NCI-H69 (cell line): ENCODE data around the gene HID1.
A peak's percentile ranks its signal among the peaks of the same experiment; 100 is the strongest.

Experiments used
- DNase-seq: peaks from one replicate; lab custom pipeline; 2025; lab: John Stamatoyannopoulos, UW

HID1 gene

DNA sequence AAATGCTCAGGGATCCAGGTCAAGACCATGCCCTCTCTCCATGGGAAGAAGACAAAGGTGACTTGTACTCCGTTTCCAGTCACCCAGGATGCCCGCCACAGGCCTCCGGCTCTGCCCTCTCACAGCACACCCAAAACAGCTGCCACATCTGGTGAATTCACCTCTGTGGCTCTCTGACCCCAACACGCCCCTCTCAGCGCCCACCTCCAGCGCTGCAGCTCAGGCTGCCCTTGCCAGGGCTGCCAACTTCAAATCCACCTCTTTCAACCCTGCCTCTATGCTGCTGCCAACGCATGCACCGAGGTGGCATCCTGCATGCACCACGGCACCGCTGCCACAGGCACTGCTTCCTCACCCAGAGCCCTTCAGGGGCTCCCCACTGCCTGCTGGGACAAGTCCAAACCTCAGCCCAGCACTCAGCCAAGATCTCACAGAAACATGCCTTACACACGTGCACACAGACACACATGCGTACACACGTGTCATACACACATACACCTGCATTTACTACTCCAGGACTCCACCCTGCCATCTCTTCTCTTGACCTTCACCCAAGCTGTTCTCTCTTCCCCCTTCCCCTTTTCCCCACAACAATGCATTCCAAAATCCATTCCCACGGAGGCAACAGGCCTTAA, 7.5 kb downstream of the HID1 start:
- no peak for DNase-seq

DNA sequence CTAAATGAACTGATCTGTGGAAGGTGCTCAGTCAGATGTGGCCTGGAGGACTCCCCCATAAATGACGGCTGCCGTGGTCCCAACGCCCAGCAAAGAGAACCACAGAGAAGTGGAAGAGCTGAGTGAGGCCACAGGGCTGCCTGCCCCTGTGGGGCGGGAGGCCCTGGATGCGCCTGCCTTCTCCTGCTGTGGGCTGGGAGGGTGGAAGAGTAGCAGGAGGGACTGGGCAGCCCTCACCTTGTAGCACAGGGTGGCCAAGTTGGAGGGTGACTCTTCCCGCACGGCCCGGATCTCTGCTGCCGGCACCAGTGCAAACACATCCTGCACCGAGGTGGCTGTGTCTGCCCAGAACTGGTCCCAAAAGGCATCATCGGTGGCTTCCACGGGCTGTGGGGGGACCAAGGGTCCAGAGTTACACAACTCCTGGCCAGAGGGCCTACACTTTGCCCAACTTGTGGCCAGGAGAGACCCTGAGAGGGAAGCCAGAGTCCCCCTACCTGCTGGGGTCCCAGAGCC, 8.3 kb downstream of the HID1 start:
- no peak for DNase-seq

DNA sequence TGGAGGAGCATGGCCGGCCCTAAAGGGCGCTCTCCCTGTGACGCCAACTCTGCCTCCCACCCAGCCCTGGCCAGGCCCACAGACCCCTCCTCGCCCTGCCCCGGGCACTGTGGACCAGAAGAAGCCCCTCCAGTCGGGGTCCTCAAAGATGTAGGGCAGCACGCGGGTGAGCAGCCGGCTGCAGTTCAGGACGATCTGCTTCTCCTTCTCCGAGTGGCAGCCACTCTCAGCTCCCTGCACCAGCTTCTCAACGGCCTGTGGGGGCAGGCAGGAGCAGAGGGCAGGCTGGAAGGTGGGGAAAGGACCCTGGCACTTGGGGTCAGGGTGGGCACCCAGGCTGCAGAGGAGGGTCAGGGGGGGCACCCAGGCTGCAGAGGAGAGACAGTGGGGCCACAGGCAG, 8.9 kb downstream of the HID1 start:
- DNase-seq, result no peak

DNA sequence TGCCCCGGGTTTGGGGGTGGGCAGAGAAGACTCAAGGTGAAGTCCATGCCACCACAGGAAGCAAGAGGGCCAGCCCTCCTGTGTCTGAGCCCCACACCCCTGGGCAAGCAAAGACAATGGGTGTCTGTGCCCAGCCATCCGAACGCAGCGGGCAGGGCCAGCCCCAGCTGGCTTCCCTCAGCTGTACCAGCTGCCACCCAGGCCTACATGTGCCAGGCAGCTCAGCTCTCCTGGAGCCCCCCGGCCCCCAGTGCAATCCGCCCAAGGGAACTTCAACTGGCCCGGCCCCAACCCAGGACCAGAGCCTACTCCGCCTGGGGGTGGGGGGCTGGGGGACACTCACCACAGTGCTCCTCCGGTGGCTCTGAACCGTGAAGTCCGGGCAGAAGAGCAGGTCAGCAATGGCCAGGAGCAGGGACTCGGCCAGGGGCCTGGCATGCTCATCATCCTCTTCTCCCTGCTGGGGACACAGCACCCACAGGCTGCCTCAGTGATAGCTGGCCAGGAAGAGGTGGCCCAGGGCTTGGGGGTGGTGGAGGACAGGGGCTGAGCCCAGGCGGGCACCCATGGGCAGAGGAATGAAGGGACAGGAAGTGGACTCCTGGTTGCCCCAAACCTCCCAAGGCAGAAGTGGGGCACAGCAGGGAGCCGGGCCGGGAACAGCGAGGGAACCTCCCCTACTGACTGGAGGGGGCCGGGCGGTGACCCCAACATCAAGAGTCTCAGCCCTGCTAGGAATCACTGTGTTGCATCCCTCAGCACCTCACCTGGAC, 9.8 kb downstream of the HID1 start:
- no peak for DNase-seq

- peak; percentile 90 for DNase-seq
Observed at GRCh38 chr17:74961657-74962350, 10.8 kb downstream of the HID1 start.

GRCh38 chr17:74960570-74961342, 11.8 kb downstream of the HID1 start:
- no peak for DNase-seq

DNA sequence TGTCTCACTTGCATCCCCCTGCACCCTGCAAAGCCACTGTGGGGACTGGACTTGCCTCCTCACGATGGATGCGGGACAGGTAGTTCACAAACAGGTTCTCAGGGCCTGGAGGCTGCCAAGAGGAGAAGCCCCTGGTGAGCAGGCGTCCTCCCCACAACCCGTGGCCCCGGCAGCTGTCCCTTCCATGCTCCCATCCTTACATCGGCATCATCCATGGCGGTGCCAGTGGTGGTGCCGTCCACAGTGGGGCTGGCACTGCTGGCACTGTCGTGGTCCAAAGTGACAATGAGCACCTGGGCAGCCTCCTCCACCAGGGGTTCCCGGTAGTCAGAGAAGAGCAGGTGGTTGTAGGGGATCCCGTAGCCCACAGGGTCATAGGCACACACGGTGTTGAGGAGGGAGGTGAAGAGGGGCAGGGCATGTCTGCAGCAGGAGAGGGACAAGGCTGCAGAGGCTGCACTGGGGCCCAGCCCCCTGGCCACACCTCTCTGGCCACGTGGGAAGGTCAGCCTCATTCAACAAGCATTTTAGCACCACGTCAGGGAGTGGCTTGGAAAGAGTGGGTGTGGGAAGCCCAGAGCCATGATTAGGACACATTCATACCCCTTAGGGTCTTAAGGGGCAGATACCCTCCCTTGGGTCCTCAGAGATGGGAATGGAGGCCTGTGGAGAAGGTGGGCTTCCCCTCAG, 12.6 kb downstream of the HID1 start:
- DNase-seq, result no peak

- peak; percentile 71 for DNase-seq
Observed at GRCh38 chr17:74957935-74958740, 14.4 kb downstream of the HID1 start.

GRCh38 chr17:74956093-74956492, 16.5 kb downstream of the HID1 start:
- DNase-seq, result no peak

DNA sequence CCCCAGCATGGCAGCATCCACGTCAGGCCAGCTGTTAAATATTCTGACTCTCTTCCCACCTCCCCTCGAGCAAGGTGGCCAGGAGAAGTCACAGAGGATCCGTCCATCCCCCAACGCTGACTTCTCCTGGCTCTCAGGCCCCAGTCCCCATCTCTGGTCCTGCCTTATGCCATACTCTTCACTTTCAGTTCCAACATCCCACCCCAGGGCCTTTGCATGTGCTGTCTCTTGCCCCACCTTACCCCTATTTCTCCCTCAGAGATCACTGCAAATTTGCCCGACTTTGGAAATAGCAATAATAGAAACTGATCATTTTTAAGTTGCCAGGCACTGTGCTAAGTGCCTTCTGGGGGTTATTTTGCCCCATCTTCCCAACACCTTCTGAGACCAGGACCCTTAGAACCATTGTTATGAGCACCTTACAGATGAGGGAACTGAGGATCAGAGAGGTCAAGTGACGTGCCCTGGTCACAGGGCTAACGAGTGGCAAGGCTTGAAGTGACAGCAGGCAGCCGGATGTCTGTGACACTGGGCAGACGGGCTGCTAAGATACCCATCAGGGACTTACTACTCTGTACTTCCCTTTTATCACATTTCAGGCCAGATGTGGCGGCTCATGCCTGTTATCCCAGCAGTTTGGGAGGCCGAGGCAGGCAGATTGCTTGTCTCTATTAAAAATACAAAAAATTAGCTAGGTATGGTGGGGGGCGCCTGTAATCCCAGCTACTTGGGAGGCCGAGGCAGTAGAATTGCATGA, 17.7 kb downstream of the HID1 start:
- no peak for DNase-seq

- DNase-seq, result peak; percentile 60
Observed at GRCh38 chr17:74954115-74954514, 18.4 kb downstream of the HID1 start.

DNA sequence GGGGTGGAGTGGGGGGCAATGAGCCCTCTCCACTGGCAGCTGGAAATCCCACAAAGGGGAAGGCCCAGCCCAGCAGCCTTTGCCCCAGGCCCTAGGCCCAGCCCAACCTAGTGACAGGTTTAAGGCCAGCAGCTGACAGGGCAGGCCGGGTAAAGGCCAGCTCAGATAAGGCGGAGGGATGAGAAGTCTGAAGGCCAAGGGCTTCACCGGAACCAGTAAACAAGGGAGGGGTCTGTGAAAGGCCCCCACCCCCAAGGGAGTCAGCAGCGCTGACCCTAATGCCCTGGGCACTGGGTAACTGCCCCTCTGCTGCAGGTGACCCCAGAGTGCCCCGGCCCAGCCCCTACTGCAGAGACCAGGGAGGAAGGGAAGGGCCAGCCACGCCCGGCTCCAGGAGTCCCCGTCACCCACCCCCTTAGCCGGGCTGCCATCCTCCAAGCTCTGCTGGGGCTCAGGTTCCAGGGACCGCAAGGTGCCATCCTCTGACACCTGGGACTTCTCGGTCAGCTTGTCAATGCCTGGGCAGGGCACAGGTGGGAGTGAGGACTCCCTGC, 19.3 kb downstream of the HID1 start:
- no peak for DNase-seq

DNA sequence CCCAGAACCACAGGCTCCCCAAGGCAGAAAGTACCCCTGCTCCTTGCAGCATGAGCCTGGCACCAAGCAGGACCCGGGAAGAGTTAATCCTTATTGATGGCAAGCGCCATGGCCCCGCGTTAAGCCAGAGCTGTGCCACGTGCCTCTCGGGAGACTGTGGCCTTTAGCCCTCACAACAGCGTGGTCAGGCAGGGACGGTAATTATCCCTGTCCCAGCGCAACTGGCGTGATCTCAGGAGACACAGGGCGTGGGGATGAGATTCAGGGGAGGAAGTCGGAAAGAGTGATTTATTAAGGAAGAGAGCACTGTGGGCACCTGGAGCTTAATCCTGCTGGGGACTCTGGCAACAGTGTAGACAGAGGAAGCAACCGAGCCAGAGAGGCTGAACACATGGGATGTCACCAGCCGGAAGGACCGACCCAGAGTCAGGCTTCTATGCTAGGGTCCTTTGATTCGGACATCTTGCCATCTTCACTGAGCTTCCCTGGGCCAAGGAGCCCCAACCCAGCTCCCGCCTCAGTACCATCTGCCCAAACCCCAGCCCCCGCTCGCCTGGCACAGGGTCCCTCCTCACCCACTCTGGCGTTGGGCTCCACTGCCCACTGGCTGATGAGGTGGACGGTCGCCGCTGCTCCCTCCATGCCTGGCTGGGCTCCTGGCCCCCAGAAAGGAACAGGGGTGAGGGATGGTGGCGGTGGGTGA, 20.0 kb downstream of the HID1 start:
- DNase-seq, result no peak

DNA sequence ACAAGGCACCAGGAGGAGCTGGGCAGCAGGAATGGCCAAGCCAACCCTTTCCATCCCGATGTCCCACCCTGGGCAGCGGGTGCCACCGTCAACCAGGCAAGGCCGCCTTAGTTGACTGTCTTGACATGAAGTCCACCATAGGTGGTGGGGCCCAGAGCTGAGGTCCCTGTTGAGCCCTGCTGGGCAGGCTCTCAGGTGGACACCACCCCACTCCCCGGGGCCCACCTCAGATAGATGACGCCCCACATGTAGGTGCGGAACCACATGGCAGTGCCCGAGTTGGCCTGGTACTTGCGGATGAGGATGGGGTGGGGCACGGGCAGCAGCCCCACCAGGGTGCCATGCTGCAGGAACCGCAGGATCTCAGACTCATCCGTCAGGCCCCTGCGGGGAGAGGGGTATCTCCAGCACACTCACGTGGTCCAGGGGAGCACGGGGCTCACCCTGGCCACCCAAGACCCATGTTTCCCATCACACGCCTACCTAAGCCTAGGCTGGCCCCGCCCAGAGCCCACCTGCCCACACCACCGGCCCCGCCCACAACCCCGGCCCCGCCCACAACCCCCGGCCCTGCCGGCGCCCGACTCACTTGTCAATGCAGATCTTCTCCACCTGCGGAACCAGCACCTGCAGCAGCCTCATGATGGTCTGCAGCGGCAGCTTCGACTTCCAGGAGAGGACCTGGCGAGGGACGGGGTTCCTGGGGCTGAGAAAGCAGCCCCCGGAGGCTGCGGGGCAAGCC, 20.7 kb downstream of the HID1 start:
- DNase-seq, result no peak

GRCh38 chr17:74951065-74951464, 21.5 kb downstream of the HID1 start:
- no peak for DNase-seq

GRCh38 chr17:74950207-74950606, 22.4 kb downstream of the HID1 start:
- peak; percentile 31 for DNase-seq

DNA sequence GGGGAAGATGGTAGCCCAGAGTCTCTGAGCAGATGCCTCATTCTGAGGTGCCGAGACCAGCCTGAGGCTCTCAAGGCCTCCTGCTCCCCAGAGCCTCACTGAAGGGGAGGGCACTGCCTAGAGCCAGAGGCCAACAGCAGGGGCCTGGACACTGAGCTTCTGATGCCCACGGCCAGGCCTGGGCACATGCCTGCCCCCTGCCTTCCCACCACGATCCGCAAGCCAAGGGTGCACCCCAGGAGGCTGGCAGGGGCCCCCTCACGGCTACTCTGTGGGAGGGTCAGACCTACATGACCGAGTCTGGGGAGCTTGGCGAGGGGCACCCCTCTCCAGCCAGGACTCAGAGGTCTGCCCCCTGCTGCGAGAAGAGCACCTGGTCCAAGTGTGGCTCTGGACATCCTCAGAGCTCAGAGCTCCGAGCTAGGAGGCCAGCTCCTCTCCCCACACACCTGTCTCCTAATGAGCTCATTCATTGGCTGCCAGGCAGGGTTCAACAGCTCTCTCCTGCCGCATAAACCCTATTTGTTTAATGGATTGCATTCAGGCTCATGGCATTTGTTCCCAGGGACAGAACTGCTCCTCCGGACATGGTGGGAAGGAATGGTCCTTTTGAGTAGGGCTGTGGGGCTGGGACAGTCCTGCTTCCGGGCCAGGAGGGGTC, 23.0 kb downstream of the HID1 start:
- DNase-seq, result peak; percentile 40
